Neural crest cell (in vitro differentiated cells): ENCODE measurements around the gene CCDC136. TPM values are rescaled to one million over a fixed set of nuclear protein-coding genes. Genes with fewer than 3 reads are reported as not detected.
A peak's percentile ranks its signal among the peaks of the same experiment; 100 is the strongest.

Source experiments
- DNase-seq: peaks from one replicate; pipeline ENCODE4 v3.0.0; 2021; ENCODE audit warnings: low read depth, mixed read lengths, low spot score
- H3K27ac Mint-ChIP-seq: one replicate; pipeline ENCODE4 v1.8.0; 2021; ENCODE audit warnings: mild to moderate bottlenecking, mixed read lengths; ENCODE audit not compliant: unreplicated experiment
- H3K27me3 Mint-ChIP-seq: 2 replicates; pipeline ENCODE4 v1.8.0; 2021; ENCODE audit warnings: low read depth, mild to moderate bottlenecking, mixed read lengths
- H3K36me3 Mint-ChIP-seq: 2 replicates; pipeline ENCODE4 v1.8.0; 2021; ENCODE audit warnings: low read depth, mild to moderate bottlenecking, mixed read lengths
- H3K4me1 Mint-ChIP-seq: 2 replicates; pipeline ENCODE4 v1.8.0; 2021; ENCODE audit warnings: mixed read lengths
- H3K4me3 Mint-ChIP-seq: one replicate; pipeline ENCODE4 v1.8.0; 2021; ENCODE audit warnings: mild to moderate bottlenecking, mixed read lengths
- H3K9me3 Mint-ChIP-seq: 2 replicates; pipeline ENCODE4 v1.8.0; 2021; ENCODE audit warnings: mixed read lengths
- total RNA-seq: library from RNA; stranded (reverse); gene quantifications from 2 replicates; pipeline ENCODE4 v1.2.1, GENCODE V29; 2021
- TF ChIP-seq, protein P1 (sequence below): fragments of 200-600 bp; sonication (generic); conservative IDR thresholded peaks from 2 replicates; pipeline ENCODE4 v1.5.0; 2021; ENCODE audit warnings: antibody characterized with exemption, mild to moderate bottlenecking

CCDC136 gene
- total RNA-seq, 1 donor from 2014 or later = 70.6 TPM

- DNase-seq = no peak
- TF ChIP-seq, protein P1, sequence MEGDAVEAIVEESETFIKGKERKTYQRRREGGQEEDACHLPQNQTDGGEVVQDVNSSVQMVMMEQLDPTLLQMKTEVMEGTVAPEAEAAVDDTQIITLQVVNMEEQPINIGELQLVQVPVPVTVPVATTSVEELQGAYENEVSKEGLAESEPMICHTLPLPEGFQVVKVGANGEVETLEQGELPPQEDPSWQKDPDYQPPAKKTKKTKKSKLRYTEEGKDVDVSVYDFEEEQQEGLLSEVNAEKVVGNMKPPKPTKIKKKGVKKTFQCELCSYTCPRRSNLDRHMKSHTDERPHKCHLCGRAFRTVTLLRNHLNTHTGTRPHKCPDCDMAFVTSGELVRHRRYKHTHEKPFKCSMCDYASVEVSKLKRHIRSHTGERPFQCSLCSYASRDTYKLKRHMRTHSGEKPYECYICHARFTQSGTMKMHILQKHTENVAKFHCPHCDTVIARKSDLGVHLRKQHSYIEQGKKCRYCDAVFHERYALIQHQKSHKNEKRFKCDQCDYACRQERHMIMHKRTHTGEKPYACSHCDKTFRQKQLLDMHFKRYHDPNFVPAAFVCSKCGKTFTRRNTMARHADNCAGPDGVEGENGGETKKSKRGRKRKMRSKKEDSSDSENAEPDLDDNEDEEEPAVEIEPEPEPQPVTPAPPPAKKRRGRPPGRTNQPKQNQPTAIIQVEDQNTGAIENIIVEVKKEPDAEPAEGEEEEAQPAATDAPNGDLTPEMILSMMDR = no peak
- Mint-ChIP-seq H3K4me1 (peaks cover 24% of the 10 kb centered on the region), H3K36me3 (no peaks in the 10 kb centered on the region), H3K27me3 (peaks cover 42% of the 10 kb centered on the region), H3K27ac (no peak overlapping the region), H3K4me3 (peak overlapping the region; percentile 56), H3K9me3 (no peaks in the 10 kb centered on the region)
These were observed 37.8 kb downstream of the CCDC136 start for GRCh38 chr7:128829391-128830166.

DNA sequence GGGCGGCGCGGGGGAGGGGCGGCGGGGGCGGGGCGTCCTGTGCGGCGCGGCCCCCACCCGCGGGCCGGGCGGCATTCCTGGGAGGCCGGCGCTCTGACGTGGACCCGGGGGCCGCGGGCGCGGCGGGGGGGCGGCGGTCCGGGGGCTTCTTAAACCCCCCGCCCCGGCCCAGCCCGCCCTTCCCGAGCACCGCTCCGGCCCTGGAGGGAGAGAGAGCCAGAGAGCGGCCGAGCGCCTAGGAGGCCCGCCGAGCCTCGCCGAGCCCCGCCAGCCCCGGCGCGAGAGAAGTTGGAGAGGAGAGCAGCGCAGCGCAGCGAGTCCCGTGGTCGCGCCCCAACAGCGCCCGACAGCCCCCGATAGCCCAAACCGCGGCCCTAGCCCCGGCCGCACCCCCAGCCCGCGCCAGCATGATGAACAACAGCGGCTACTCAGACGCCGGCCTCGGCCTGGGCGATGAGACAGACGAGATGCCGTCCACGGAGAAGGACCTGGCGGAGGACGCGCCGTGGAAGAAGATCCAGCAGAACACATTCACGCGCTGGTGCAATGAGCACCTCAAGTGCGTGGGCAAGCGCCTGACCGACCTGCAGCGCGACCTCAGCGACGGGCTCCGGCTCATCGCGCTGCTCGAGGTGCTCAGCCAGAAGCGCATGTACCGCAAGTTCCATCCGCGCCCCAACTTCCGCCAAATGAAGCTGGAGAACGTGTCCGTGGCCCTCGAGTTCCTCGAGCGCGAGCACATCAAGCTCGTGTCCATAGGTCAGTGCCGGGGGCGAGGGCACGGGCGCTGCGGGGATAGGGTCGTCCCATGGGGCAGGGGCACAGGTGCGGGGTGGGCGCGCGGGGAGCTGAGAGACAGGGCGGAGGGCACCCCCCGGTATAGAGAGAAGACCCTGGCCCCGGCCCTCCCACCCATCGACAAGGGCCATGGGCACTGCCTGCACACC is 38.7 kb downstream of the CCDC136 start, which contains the start of gene FLNC:
Gene FLNC (plus strand): TSS at position 176 of the 947 bp plus-strand sequence. CDS start 232 bp downstream, at position 408.
- Mint-ChIP-seq H3K4me1 (peaks cover 24% of the 10 kb centered on the region), H3K4me3 (peak within 1 kb of the TSS; percentile 77), H3K9me3 (no peaks in the 10 kb centered on the region), H3K27me3 (peaks cover 42% of the 10 kb centered on the region), H3K27ac (no peak within 1 kb of the TSS), H3K36me3 (no peaks in the 10 kb centered on the region)
- TF ChIP-seq, protein P1 = no peak
- DNase-seq = peak; percentile 34

DNA sequence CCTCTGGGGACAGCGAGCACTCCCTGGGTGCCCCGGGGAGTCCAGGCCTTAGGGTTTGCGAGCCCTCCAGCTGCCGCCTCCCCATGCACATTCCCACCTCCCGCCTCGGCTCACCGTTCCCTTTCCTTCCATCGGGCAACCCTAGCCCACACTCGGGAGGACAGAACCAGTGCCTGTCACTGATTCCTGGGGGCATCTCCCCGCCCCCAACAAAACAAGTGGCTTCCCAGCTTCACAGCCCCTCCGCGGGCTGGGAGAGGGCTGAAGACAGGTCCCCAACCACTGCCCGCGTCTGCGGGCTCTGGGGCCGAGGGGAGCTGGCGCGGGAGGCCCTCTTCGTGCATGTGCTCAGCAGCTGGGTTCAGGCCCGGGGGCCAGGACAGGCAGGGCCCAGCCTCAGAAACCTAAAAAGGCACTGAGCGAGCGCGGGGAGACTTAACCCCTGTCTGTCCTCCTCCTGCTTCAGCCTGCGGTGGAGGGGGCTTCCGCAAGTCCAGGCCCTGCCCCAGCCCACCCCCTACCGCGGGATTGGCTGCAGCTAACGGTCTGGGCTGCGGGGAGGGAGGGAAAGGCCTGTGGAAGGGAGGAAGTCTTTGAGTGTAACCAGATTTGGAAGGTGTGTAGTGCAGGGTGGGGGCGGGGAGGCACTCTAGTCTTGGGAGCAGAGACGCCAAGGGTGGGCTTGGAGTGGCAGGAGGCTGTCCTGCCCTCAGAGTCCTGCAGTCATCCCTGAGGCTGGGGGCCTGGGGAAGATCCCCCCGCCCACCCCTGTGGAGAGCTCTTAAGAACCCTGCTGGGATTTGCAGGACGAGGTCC is 39.6 kb downstream of the CCDC136 start:
- no peaks in the 10 kb centered on the region for H3K36me3 Mint-ChIP-seq
- peaks cover 42% of the 10 kb centered on the region for H3K27me3 Mint-ChIP-seq
- no peaks in the 10 kb centered on the region for H3K9me3 Mint-ChIP-seq
- DNase-seq = peak; percentile 32
- TF ChIP-seq, protein P1 = no peak
- H3K4me1 Mint-ChIP-seq = peaks cover 24% of the 10 kb centered on the region
- no peak overlapping the region for H3K27ac Mint-ChIP-seq
- peak overlapping the region; percentile 65 for H3K4me3 Mint-ChIP-seq

DNA sequence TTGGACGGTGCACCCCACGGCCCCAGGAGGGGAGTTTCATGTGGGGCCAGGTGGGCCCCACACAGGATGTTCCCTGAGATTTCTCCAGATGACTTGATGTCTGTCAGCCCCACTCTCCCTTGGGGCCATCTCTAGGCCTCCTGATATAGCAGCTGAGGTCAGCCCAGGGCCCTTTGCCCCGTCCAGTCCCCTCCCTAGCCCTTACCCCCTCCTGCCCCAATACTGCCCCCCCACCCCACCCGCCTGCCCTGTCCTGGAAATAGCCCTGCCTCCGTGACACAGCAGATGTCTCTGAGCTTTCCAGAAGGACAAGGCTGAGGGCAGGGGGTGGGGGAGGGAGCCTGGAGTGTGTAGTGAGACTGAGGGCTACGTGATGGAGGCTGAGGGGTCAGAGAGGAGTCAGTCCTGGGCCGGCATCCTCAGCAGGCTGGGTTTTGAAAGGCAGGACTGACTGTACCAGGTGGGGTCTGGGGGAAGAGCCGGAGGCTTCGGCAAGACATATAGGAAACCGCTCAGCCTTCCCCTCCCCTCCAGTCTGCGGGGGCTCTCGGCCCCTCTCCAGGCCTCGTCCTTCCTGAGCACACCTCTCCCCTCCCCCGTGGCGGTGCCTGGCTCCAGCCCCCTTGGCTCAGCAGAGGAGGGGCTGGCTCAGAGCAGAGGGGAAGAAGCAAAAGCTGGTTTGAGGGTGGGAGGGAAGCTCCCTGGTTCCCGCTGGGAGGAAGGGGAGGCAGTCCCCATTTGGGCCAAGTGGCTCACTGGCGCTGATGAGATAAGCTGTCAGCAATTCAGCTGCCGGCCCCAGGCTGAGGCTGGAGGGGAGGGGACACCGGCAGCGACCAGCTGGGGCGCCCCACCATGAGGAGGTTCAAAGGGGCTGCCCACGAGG is 40.5 kb downstream of the CCDC136 start:
- Mint-ChIP-seq H3K27ac (no peak overlapping the region), H3K4me1 (peaks cover 24% of the 10 kb centered on the region)

More for the DNA sequence above, 40.5 kb downstream of the CCDC136 start:
- H3K27me3 Mint-ChIP-seq = peaks cover 42% of the 10 kb centered on the region
- DNase-seq = no peak
- no peaks in the 10 kb centered on the region for H3K9me3 Mint-ChIP-seq
- TF ChIP-seq, protein P1 = no peak
- no peaks in the 10 kb centered on the region for H3K36me3 Mint-ChIP-seq
- H3K4me3 Mint-ChIP-seq = peak overlapping the region; percentile 71
